ENCODE results near the gene TMTC2. TPM values are rescaled to one million over a fixed set of nuclear protein-coding genes. Genes with fewer than 3 reads are reported as not detected.

TMTC2 gene
- total and polyA plus RNA-seq, 10 of the 15 experiments (the other 5 are each of a cell fraction or from before 2014, with no cell fraction given), result 0.14 to 9.7 (median 1.2) TPM

DNA sequence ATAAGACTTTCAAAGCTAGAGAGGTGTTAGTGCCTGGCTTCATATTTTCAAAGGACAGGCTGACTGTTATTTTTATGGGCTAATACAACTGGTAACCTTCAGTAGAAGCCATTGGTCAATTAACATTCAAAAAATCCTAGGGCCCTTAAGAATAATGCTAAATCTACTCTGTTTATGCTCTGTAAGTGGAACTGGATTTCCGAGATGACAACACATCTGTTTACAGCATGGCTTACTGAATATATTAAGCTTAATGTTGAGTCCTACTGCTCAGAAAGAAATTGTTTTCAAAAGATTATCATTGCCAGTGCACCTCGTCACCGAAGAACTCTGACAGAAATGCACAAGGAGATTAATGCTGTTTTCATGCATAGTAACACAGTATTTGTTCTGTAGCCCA is 239.9 kb downstream of the TMTC2 start:
- H3K4me1 ChIP-seq (ENCODE audit: control insufficient read depth, insufficient read depth, low read length), result no peaks in the 10 kb centered on the region
- in situ Hi-C loops (cut with MboI) (no loop called here), intact Hi-C loops (cut with micrococcal nuclease; ENCODE audit: unreplicated experiment) (no loop called here)
- POLR2A ChIA-PET, result no interaction called here
- no peak overlapping the region for H3K9ac ChIP-seq (ENCODE audit: control insufficient read depth, insufficient read depth, low read length)
- no peaks in the 10 kb centered on the region for H4K20me1 ChIP-seq (ENCODE audit: control insufficient read depth, insufficient read depth)
- H3K4me3 ChIP-seq, result no peak overlapping the region
- H3K9me3 ChIP-seq (replicated peaks; ENCODE audit: control insufficient read depth, insufficient read depth, low read length), result no peaks in the 10 kb centered on the region
- CTCF ChIA-PET, result no interaction called here
- DNase-seq (ENCODE audit: low read depth, low spot score), result no peak
- ATAC-seq, result no peak
- no peak overlapping the region for H3K4me2 ChIP-seq (ENCODE audit: control insufficient read depth, insufficient read depth)
- no peaks in the 10 kb centered on the region for H3K36me3 ChIP-seq (ENCODE audit: control insufficient read depth in 2 of 2, insufficient read depth in 2 of 2, low read length in 1 of 2)
- H2AFZ ChIP-seq (ENCODE audit: control insufficient read depth, low read depth, low read length), result no peak overlapping the region
- RAD21 ChIA-PET (ENCODE audit: unreplicated experiment), result no interaction called here
- FAIRE-seq, result no peak
- no peaks in the 10 kb centered on the region for H3K79me2 ChIP-seq (ENCODE audit: control insufficient read depth, insufficient read depth, low read length)
- H3K27ac ChIP-seq (ENCODE audit: control insufficient read depth, insufficient read depth), result no peak overlapping the region
- 97% methylated on average over 3 of the region's 3 CpGs for WGBS (ENCODE audit: insufficient coverage, insufficient replicate concordance, low lambda C conversion rate, missing lambda C conversion rate)
- H3K27me3 ChIP-seq (replicated peaks in 1 of 2; ENCODE audit: control insufficient read depth in 2 of 2, insufficient read depth in 2 of 2, low read length in 1 of 2), result no peaks in the 10 kb centered on the region
- SMC1A ChIA-PET (ENCODE audit: uncharacterized antibody, unreplicated experiment), result no interaction called here
- BruUV-seq (replicated peaks), result no TSS peak
- TF ChIP-seq GABPA (IDR thresholded peaks at IDR 0.05; ENCODE audit: low read depth) (no peak), SMAD1 (IDR thresholded peaks at IDR 0.05; ENCODE audit: low read depth, partially characterized antibody) (no peak), BHLHE40 (IDR thresholded peaks at IDR 0.05; ENCODE audit: borderline replicate concordance in 1 of 2, low read depth in 2 of 2, low read length in 1 of 2) (no peak), CBFB (IDR thresholded peaks at IDR 0.05; ENCODE audit: low read depth) (no peak), TARDBP (IDR thresholded peaks at IDR 0.05; ENCODE audit: borderline replicate concordance) (no peak), EP300 (IDR thresholded peaks at IDR 0.05; ENCODE audit: borderline replicate concordance in 1 of 2, control insufficient read depth in 1 of 2, low read depth in 2 of 2, low read length in 2 of 2) (no peak), SUZ12 (IDR thresholded peaks at IDR 0.05; ENCODE audit: unreplicated experiment) (no peak), CREB1 (IDR thresholded peaks at IDR 0.05; ENCODE audit: low read depth) (no peak), FOS (IDR thresholded peaks at IDR 0.05; ENCODE audit: borderline replicate concordance, extremely low read depth, insufficient read length) (no peak), RELA (IDR thresholded peaks at IDR 0.05; ENCODE audit: borderline replicate concordance, partially characterized antibody) (no peak), ZNF207 (IDR thresholded peaks at IDR 0.05; ENCODE audit: borderline replicate concordance) (no peak), RAD21 (IDR thresholded peaks at IDR 0.05; ENCODE audit: insufficient read depth, low read depth, low read length) (no peak), ZNF622 (IDR thresholded peaks at IDR 0.05) (no peak), SIN3A (IDR thresholded peaks at IDR 0.05; ENCODE audit: low read depth, low read length) (no peak)
- TF ChIP-seq, protein P1, sequence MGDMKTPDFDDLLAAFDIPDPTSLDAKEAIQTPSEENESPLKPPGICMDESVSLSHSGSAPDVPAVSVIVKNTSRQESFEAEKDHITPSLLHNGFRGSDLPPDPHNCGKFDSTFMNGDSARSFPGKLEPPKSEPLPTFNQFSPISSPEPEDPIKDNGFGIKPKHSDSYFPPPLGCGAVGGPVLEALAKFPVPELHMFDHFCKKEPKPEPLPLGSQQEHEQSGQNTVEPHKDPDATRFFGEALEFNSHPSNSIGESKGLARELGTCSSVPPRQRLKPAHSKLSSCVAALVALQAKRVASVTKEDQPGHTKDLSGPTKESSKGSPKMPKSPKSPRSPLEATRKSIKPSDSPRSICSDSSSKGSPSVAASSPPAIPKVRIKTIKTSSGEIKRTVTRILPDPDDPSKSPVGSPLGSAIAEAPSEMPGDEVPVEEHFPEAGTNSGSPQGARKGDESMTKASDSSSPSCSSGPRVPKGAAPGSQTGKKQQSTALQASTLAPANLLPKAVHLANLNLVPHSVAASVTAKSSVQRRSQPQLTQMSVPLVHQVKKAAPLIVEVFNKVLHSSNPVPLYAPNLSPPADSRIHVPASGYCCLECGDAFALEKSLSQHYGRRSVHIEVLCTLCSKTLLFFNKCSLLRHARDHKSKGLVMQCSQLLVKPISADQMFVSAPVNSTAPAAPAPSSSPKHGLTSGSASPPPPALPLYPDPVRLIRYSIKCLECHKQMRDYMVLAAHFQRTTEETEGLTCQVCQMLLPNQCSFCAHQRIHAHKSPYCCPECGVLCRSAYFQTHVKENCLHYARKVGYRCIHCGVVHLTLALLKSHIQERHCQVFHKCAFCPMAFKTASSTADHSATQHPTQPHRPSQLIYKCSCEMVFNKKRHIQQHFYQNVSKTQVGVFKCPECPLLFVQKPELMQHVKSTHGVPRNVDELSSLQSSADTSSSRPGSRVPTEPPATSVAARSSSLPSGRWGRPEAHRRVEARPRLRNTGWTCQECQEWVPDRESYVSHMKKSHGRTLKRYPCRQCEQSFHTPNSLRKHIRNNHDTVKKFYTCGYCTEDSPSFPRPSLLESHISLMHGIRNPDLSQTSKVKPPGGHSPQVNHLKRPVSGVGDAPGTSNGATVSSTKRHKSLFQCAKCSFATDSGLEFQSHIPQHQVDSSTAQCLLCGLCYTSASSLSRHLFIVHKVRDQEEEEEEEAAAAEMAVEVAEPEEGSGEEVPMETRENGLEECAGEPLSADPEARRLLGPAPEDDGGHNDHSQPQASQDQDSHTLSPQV (IDR thresholded peaks at IDR 0.05), result no peak
- TF ChIP-seq, protein P2, sequence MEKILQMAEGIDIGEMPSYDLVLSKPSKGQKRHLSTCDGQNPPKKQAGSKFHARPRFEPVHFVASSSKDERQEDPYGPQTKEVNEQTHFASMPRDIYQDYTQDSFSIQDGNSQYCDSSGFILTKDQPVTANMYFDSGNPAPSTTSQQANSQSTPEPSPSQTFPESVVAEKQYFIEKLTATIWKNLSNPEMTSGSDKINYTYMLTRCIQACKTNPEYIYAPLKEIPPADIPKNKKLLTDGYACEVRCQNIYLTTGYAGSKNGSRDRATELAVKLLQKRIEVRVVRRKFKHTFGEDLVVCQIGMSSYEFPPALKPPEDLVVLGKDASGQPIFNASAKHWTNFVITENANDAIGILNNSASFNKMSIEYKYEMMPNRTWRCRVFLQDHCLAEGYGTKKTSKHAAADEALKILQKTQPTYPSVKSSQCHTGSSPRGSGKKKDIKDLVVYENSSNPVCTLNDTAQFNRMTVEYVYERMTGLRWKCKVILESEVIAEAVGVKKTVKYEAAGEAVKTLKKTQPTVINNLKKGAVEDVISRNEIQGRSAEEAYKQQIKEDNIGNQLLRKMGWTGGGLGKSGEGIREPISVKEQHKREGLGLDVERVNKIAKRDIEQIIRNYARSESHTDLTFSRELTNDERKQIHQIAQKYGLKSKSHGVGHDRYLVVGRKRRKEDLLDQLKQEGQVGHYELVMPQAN (conservative IDR thresholded peaks at IDR 0.05), result no peak
- TF ChIP-seq, protein P3, sequence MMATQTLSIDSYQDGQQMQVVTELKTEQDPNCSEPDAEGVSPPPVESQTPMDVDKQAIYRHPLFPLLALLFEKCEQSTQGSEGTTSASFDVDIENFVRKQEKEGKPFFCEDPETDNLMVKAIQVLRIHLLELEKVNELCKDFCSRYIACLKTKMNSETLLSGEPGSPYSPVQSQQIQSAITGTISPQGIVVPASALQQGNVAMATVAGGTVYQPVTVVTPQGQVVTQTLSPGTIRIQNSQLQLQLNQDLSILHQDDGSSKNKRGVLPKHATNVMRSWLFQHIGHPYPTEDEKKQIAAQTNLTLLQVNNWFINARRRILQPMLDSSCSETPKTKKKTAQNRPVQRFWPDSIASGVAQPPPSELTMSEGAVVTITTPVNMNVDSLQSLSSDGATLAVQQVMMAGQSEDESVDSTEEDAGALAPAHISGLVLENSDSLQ (IDR thresholded peaks at IDR 0.05), result no peak

Data from GM12878 (cell line).